ENCODE results near the gene SRGAP1.

The SRGAP1 gene

GRCh38 chr12:63955831-63956666 is 111.5 kb downstream of the SRGAP1 start:
- no peak overlapping the region for H3K27ac ChIP-seq
- no peak for TF ChIP-seq CTCF (conservative IDR thresholded peaks at IDR 0.05)

GRCh38 chr12:63957496-63957895 is 113.0 kb downstream of the SRGAP1 start:
- no peak overlapping the region for H3K27ac ChIP-seq
- no peak for TF ChIP-seq CTCF (conservative IDR thresholded peaks at IDR 0.05)

DNA sequence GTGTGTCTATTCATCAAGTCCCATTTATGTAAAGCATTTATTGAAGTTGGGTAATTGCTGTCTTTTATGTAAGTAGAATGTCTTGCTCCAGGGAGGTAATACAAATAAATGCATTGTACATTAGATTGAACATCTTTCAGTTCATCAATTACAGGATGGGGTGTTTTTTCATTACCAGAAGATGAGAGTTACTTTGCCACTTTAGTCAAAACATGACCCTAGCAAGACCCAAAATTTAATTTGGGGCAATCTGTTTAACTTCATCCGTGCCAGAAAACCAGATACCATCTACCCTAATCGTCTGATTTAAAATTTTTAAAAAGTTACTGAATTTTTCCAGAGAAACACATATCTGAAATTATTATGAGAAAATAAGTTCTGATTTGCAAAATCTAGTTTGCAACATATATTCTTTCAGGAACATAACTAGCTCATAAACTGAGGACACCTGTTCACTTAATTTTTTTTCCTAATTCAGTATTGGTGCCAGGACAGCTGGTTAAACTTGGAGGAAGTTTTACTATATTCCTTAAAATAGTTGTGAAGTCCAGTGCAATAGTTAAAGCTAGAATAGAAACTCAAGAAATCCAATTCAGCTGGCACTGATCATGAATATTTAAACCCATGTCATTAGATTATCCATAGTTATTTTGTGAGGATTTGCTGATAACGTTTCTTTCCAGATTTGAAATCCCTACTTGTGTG is 114.5 kb downstream of the SRGAP1 start:
- TF ChIP-seq CTCF (conservative IDR thresholded peaks at IDR 0.05): no peak
- no peak overlapping the region for H3K27ac ChIP-seq

DNA sequence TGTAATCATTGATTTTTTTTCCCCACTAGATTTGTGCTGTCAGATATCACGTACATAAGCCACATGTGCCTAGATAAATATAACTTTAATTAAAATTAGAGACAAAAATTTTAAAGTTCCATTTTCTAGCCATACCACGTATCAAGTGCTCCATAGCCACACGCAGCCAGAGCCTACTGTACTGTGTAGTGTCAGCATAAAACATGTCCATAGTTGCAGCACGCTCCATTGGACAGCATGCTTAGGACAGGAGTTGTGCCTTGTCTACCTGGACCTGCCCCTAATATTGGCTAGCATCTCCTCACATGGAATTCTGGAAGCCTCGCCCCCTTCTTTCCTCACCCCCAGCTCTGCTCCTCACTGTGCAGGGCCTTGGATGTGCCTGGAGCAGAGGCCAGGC is 116.5 kb downstream of the SRGAP1 start:
- TF ChIP-seq CTCF (conservative IDR thresholded peaks at IDR 0.05): no peak
- H3K27ac ChIP-seq: no peak overlapping the region

DNA sequence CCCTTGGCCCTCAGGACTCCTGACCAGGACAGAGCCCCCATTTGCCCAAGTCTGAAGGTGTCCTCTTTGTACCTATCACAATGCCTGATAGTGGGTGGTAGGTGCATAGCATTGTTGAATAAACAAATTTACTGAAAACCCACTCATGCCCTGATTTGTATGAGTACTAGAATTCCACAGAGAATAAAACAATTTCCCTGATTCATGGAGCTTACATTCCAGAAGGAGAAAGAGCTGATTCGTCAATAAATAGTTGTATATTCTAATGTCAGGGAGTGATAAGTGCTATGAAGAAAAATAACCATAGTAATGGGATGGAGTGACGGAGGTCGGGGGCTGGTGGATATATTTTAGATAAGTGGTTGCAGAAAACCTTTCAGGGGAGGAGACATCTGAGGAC is 117.0 kb downstream of the SRGAP1 start:
- TF ChIP-seq CTCF (conservative IDR thresholded peaks at IDR 0.05): no peak
- H3K27ac ChIP-seq: no peak overlapping the region

DNA sequence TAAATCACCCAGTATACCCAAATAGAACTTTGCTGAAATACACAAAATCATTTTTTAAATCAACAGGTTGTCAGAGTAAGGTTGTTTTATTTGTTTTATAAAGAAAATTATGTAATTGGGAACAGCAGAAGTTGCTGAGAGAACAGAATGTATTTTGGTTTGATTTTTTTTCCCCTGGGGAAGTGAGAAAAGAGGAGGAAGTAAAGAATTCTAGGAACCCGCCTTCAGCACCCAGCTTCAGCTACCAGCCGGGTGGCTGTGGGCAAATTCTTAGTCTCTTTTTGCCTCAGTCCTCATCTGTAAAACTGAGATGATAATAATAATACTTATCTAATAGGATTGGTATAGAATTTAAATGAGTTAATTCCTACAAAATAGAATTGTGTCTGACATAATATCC is 119.4 kb downstream of the SRGAP1 start:
- H3K27ac ChIP-seq: no peak overlapping the region
- no peak for TF ChIP-seq CTCF (conservative IDR thresholded peaks at IDR 0.05)

GRCh38 chr12:63964301-63964700 is 119.8 kb downstream of the SRGAP1 start:
- TF ChIP-seq CTCF (conservative IDR thresholded peaks at IDR 0.05): no peak
- H3K27ac ChIP-seq: no peak overlapping the region

Measured in VCaP (cell line).